Esophagus muscularis mucosa (tissue), 3 donors: ENCODE data around the gene KCNJ15.

Source experiments
- POLR2AphosphoS5 ChIP-seq, 2 donors: sonication (generic); formaldehyde crosslinking; IDR thresholded peaks; one replicate each; pipeline ENCODE4 v1.6.1; 2017; ENCODE audit warnings: antibody characterized with exemption in 2 of 2
- TF ChIP-seq, protein P1 (sequence below), 3 experiments: fragments of 200-600 bp in 2 of 3; fragments of 450-650 bp in 1 of 3; sonication (generic) in 2 of 3; IDR thresholded peaks; one replicate each; pipeline ENCODE4 v1.5.1; 2017 to 2019; ENCODE audit warnings: antibody characterized with exemption in 3 of 3, mild to moderate bottlenecking in 2 of 3, moderate library complexity in 1 of 3

DNA sequence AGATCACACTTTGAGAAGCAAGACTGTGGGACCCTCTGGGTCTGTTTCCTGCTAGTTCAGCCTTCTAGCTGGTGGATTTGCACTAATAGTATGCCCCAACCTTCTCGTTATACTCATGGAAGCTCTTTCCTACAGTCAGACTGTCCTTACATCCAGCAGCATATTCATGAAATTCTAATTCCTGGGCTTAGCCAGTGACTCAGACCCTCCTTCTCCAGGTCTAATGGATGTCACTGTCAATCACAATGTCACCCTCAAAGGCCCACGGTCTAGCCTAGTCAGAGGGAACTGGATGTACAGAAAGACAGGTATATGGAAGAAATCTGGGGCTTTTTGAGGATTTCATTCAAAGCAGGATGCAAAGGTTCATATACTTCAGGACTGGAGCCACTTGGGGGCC is 72.4 kb downstream of the KCNJ15 start:
- TF ChIP-seq, protein P1, sequence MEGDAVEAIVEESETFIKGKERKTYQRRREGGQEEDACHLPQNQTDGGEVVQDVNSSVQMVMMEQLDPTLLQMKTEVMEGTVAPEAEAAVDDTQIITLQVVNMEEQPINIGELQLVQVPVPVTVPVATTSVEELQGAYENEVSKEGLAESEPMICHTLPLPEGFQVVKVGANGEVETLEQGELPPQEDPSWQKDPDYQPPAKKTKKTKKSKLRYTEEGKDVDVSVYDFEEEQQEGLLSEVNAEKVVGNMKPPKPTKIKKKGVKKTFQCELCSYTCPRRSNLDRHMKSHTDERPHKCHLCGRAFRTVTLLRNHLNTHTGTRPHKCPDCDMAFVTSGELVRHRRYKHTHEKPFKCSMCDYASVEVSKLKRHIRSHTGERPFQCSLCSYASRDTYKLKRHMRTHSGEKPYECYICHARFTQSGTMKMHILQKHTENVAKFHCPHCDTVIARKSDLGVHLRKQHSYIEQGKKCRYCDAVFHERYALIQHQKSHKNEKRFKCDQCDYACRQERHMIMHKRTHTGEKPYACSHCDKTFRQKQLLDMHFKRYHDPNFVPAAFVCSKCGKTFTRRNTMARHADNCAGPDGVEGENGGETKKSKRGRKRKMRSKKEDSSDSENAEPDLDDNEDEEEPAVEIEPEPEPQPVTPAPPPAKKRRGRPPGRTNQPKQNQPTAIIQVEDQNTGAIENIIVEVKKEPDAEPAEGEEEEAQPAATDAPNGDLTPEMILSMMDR (IDR thresholded peaks at IDR 0.05): no peak
- no peak for TF ChIP-seq POLR2AphosphoS5 (IDR thresholded peaks at IDR 0.05)
